Measurements from ENCODE around the gene TRAPPC2L.
"Not testable (repeated sequence)": the region's sequence is repeated elsewhere in the genome, so short reads cannot be mapped to it uniquely, and the experiment has no call there.

TRAPPC2L gene

GRCh38 chr16:88892065-88892464 is 35.1 kb downstream of the TRAPPC2L start:
- TF ChIP-seq CTCF (conservative IDR thresholded peaks at IDR 0.05): no peak
- TF ChIP-seq ZFX (IDR thresholded peaks at IDR 0.05): no peak
- no peak overlapping the region for H3K27ac ChIP-seq

GRCh38 chr16:88893127-88893968 is 36.4 kb downstream of the TRAPPC2L start:
- TF ChIP-seq CTCF (conservative IDR thresholded peaks at IDR 0.05) (no peak), ZFX (IDR thresholded peaks at IDR 0.05) (no peak)
- H3K27ac ChIP-seq: no peak overlapping the region

- H3K27ac ChIP-seq: not testable (repeated sequence)
Observed at GRCh38 chr16:88894266-88894665, 37.3 kb downstream of the TRAPPC2L start.

- no peak overlapping the region for H3K27ac ChIP-seq
Observed at GRCh38 chr16:88894681-88895300, 37.9 kb downstream of the TRAPPC2L start.

GRCh38 chr16:88895335-88895734 is 38.4 kb downstream of the TRAPPC2L start:
- TF ChIP-seq ZFX (IDR thresholded peaks at IDR 0.05) (no peak), CTCF (conservative IDR thresholded peaks at IDR 0.05) (no peak)
- H3K27ac ChIP-seq: no peak overlapping the region

More at GRCh38 chr16:88894681-88895300, 37.9 kb downstream of the TRAPPC2L start:
- no peak for TF ChIP-seq ZFX (IDR thresholded peaks at IDR 0.05)
- TF ChIP-seq CTCF (conservative IDR thresholded peaks at IDR 0.05): no peak

- H3K27ac ChIP-seq: no peak overlapping the region
- no peak for TF ChIP-seq CTCF (conservative IDR thresholded peaks at IDR 0.05)
- TF ChIP-seq ZFX (IDR thresholded peaks at IDR 0.05): no peak
Observed at GRCh38 chr16:88896238-88897070, 39.5 kb downstream of the TRAPPC2L start.

- TF ChIP-seq CTCF (conservative IDR thresholded peaks at IDR 0.05): no peak
- TF ChIP-seq ZFX (IDR thresholded peaks at IDR 0.05): no peak
- no peak overlapping the region for H3K27ac ChIP-seq
Observed at GRCh38 chr16:88897696-88898425, 40.9 kb downstream of the TRAPPC2L start.

Data from C4-2B (cell line).